Progenitor cell of endocrine pancreas (in vitro differentiated cells): Measurements from ENCODE around the gene METTL25B. TPM values are rescaled to one million over a fixed set of nuclear protein-coding genes. Genes with fewer than 3 reads are reported as not detected.

Experiments used
- DNase-seq: peaks from one replicate; pipeline ENCODE4 v3.0.0; 2021; ENCODE audit warnings: low spot score; ENCODE audit not compliant: unreplicated experiment
- H3K27ac Mint-ChIP-seq: 2 replicates; pipeline ENCODE4 v1.8.0; 2021; ENCODE audit warnings: mild to moderate bottlenecking, moderate library complexity, mixed read lengths
- H3K27me3 Mint-ChIP-seq: 2 replicates; pipeline ENCODE4 v1.8.0; 2021; ENCODE audit warnings: mixed read lengths
- H3K36me3 Mint-ChIP-seq: 2 replicates; pipeline ENCODE4 v1.8.0; 2022; ENCODE audit warnings: mixed read lengths; ENCODE audit not compliant: insufficient read depth
- H3K4me1 Mint-ChIP-seq: 2 replicates; pipeline ENCODE4 v1.8.0; 2021; ENCODE audit warnings: low read depth, mixed read lengths
- H3K4me3 Mint-ChIP-seq: 2 replicates; pipeline ENCODE4 v1.8.0; 2021; ENCODE audit warnings: low read depth, mild to moderate bottlenecking, moderate library complexity, mixed read lengths
- H3K9me3 Mint-ChIP-seq: 2 replicates; pipeline ENCODE4 v1.8.0; 2021; ENCODE audit warnings: low read depth, mixed read lengths
- total RNA-seq: library from RNA; stranded (reverse); gene quantifications from 2 replicates; pipeline ENCODE4 v1.2.1, GENCODE V29; 2021
- TF ChIP-seq, protein P1 (sequence below): fragments of 200-600 bp; sonication (generic); IDR thresholded peaks from one replicate; pipeline ENCODE4 v1.5.0; 2021; ENCODE audit warnings: antibody characterized with exemption, mild to moderate bottlenecking; ENCODE audit not compliant: unreplicated experiment

The METTL25B gene
- total RNA-seq, 1 donor from 2014 or later, result 42.4 TPM

DNA sequence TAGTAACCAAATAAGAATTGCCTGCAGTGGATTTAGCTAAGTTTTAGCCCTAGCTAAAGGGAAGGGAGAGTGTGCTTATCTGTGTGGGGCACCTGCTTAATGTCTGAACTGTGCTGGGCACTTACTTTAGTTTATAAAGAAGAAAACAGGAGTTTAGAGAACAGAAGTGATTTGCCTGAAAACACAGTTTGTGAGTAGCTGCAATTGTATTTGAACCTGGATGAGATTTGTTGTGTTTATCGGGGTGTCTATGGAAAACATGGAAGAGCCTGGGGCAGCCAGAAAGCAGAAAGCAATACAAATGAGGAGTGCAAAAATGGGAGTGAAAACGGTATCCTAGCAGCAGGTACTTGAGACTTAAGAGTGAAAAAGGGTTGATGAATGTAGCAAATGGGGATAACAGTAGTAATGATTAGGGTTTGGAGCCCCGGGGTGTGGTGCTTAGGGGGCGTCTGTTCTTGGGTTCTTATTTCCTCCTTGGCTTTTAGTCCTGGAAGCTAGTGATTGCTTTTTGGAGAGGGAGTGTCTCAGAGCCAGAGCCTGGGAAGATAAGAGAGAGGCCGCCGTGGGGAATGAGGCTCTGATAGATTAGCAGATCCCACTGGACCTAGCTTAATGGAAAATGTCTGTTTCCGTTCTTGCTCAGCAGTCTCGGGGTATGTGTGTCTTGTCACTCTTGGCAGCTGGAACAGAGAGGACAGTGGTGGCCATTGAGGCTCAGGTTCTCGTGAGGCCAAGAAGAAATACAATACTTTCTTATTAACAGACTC, 44.6 kb downstream of the METTL25B start:
- Mint-ChIP-seq H3K36me3 (peaks cover 14% of the 10 kb centered on the region), H3K9me3 (no peaks in the 10 kb centered on the region), H3K4me3 (peak overlapping the region; percentile 5)

DNA sequence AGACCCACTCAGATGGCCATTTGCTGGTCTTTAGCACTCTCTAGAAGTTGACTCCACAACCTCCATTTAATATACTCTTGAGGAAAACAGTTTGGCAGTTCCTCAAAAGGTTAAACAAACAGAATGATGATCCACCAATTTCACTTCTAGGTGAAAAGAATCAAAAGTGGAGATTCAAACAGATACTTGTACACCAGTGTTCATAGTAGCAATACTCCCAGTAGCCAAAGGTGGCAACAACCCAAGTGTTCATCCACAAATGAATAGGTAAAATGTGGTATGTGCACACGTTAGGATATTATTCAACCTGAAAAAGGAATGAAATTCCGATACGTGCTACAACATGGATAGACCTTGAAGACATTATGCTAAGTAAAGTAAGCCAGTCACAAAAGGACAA, 45.3 kb downstream of the METTL25B start:
- Mint-ChIP-seq H3K27me3 (no peaks in the 10 kb centered on the region), H3K4me1 (peaks cover 42% of the 10 kb centered on the region), H3K9me3 (no peaks in the 10 kb centered on the region), H3K4me3 (no peak overlapping the region), H3K27ac (no peak overlapping the region), H3K36me3 (peaks cover 14% of the 10 kb centered on the region)
- TF ChIP-seq, protein P1, sequence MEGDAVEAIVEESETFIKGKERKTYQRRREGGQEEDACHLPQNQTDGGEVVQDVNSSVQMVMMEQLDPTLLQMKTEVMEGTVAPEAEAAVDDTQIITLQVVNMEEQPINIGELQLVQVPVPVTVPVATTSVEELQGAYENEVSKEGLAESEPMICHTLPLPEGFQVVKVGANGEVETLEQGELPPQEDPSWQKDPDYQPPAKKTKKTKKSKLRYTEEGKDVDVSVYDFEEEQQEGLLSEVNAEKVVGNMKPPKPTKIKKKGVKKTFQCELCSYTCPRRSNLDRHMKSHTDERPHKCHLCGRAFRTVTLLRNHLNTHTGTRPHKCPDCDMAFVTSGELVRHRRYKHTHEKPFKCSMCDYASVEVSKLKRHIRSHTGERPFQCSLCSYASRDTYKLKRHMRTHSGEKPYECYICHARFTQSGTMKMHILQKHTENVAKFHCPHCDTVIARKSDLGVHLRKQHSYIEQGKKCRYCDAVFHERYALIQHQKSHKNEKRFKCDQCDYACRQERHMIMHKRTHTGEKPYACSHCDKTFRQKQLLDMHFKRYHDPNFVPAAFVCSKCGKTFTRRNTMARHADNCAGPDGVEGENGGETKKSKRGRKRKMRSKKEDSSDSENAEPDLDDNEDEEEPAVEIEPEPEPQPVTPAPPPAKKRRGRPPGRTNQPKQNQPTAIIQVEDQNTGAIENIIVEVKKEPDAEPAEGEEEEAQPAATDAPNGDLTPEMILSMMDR, result peak; percentile 23
- DNase-seq, result no peak

More for the DNA sequence above, 44.6 kb downstream of the METTL25B start:
- Mint-ChIP-seq H3K27me3 (no peaks in the 10 kb centered on the region), H3K4me1 (peaks cover 45% of the 10 kb centered on the region), H3K27ac (peak overlapping the region; percentile 9)
- DNase-seq, result no peak
- TF ChIP-seq, protein P1, result no peak

DNA sequence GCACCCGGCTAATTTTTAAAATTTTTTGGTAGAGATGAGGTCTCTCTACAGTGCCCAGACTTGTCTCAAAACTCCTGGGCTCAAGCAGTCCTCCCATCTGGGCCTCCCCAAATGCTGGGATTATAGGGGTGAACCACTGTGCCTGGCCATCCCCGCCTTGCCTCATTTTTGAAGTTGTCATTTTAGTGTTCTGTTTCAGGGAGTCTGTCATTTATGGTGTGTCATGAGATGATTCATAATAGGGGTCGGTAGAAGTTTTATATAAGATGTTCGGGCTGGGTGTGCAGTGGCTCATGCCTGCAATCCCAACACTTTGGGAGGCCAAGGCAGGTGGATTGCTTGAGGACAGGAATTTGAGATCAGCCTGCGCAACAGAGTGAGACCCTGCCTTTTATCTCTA, 47.5 kb downstream of the METTL25B start:
- Mint-ChIP-seq H3K36me3 (peaks cover 11% of the 10 kb centered on the region), H3K27me3 (no peaks in the 10 kb centered on the region), H3K9me3 (no peaks in the 10 kb centered on the region), H3K4me1 (peaks cover 28% of the 10 kb centered on the region), H3K27ac (peak overlapping the region; percentile 16), H3K4me3 (no peak overlapping the region)
- DNase-seq, result no peak
- TF ChIP-seq, protein P1, result no peak

DNA sequence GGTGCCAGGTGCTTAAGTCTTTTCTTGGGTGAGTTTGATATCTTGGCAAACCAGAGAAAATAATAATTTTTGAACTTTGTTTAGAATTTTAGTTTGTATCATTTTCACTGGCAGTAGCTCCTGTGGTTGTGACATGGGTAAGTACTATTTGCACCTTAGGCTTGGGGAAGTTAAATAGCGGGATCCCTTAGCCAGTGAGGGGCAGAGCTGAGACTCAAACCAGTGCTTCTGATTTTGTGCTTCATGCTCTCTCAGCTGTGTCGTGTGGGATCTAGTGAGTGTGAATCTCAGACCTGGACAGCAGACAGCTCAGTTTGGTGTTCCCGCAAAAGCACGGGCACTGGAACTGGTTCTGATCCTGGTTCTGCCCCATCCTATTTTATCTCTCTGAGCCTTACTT, 48.7 kb downstream of the METTL25B start:
- no peaks in the 10 kb centered on the region for H3K9me3 Mint-ChIP-seq
- peaks cover 6% of the 10 kb centered on the region for H3K36me3 Mint-ChIP-seq
- no peaks in the 10 kb centered on the region for H3K27me3 Mint-ChIP-seq
- no peak for DNase-seq
- peaks cover 21% of the 10 kb centered on the region for H3K4me1 Mint-ChIP-seq
- H3K27ac Mint-ChIP-seq, result no peak overlapping the region
- H3K4me3 Mint-ChIP-seq, result no peak overlapping the region
- TF ChIP-seq, protein P1, result no peak

DNA sequence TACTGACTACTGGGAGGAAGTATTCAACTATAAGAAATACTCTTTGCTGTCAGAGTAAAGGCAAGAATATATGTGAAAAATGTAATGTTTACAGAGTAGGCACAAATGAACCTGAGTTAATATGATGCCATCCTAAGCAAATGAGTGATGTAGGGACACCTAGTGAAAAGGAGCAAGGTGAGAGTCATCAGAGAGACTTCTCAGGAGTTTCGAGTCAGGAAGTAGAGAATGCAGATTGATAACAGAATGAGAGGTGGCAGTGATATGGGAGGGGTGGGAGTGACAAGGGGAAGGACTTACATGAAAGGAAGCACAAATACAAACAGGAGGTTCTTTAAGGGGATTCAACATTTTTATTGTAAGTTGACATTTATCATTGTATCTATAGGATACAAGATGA, 49.3 kb downstream of the METTL25B start:
- no peaks in the 10 kb centered on the region for H3K27me3 Mint-ChIP-seq
- no peaks in the 10 kb centered on the region for H3K9me3 Mint-ChIP-seq
- DNase-seq, result no peak
- H3K36me3 Mint-ChIP-seq, result peaks cover 7% of the 10 kb centered on the region
- no peak overlapping the region for H3K4me3 Mint-ChIP-seq
- no peak overlapping the region for H3K27ac Mint-ChIP-seq
- H3K4me1 Mint-ChIP-seq, result peaks cover 15% of the 10 kb centered on the region
- TF ChIP-seq, protein P1, result no peak
